Smooth muscle cell (in vitro differentiated cells): ENCODE measurements around the gene SEC14L2. TPM values are rescaled to one million over a fixed set of nuclear protein-coding genes. Genes with fewer than 3 reads are reported as not detected.

Experiments used
- DNase-seq: peaks from one replicate; lab custom pipeline; 2025; ENCODE audit not compliant: unreplicated experiment; lab: John Stamatoyannopoulos, UW
- H2AFZ ChIP-seq: fragments of 200-600 bp; sonication (generic); 2 replicates; pipeline ENCODE4 v1.6.0; 2016; ENCODE audit warnings: antibody characterized with exemption, low read depth, mild to moderate bottlenecking
- H3F3A ChIP-seq: fragments of 200-600 bp; sonication (generic); 2 replicates; pipeline ENCODE4 v1.6.0; 2017; ENCODE audit warnings: antibody characterized with exemption, low read depth
- H3K27ac ChIP-seq: fragments of 200-600 bp; sonication (generic); 2 replicates; pipeline ENCODE4 v1.5.1; 2016; ENCODE audit warnings: low read depth, mild to moderate bottlenecking
- H3K27me3 ChIP-seq: fragments of 200-600 bp; sonication (generic); 2 replicates; pipeline ENCODE4 v1.6.1; 2016; ENCODE audit warnings: low read depth, mild to moderate bottlenecking
- H3K36me3 ChIP-seq: fragments of 200-600 bp; sonication (generic); 2 replicates; pipeline ENCODE4 v1.5.1; 2016; ENCODE audit warnings: low read depth
- H3K4me1 ChIP-seq: fragments of 200-600 bp; sonication (generic); 2 replicates; pipeline ENCODE4 v1.5.1; 2016; ENCODE audit warnings: low read depth
- H3K4me2 ChIP-seq: fragments of 200-600 bp; sonication (generic); 2 replicates; pipeline ENCODE4 v1.6.0; 2016; ENCODE audit warnings: mild to moderate bottlenecking
- H3K4me3 ChIP-seq: fragments of 200-600 bp; sonication (generic); 2 replicates; pipeline ENCODE4 v1.5.1; 2016; ENCODE audit warnings: mild to moderate bottlenecking
- H3K79me2 ChIP-seq: fragments of 200-600 bp; sonication (generic); 2 replicates; pipeline ENCODE4 v1.6.0; 2016; ENCODE audit warnings: low read depth, mild to moderate bottlenecking
- H3K9ac ChIP-seq: fragments of 200-600 bp; sonication (generic); 2 replicates; pipeline ENCODE4 v1.6.0; 2016; ENCODE audit warnings: low read depth
- H3K9me3 ChIP-seq: fragments of 200-600 bp; sonication (generic); replicated peaks from 2 replicates; pipeline ENCODE4 v1.5.1; 2016; ENCODE audit warnings: low read depth
- H4K20me1 ChIP-seq: fragments of 200-600 bp; sonication (generic); 2 replicates; pipeline ENCODE4 v1.6.0; 2016; ENCODE audit warnings: low read depth
- WGBS: methylation state at CpG from one replicate; pipeline ENCODE4 v1.1.7; 2016; ENCODE audit warnings: low lambda C conversion rate; 5-methylcytosine and 5-hydroxymethylcytosine counted together
- polyA plus RNA-seq: library from polyadenylated mRNA; unstranded; fragments of >200 nt; fragmentation: Nextera tagmentation; extraction: Ambion mirVana; gene quantifications from 2 replicates; pipeline ENCODE4 v1.2.1, GENCODE V29; 2016
- total RNA-seq: library from RNA; depleted of rRNA; stranded (reverse); fragments of >200 nt; gene quantifications from 2 replicates; pipeline ENCODE4 v1.2.3, GENCODE V29; 2014
- TF ChIP-seq, protein P1 (sequence below): fragments of 200-600 bp; sonication (generic); IDR thresholded peaks from 2 replicates; pipeline ENCODE4 v1.5.1; 2017; ENCODE audit warnings: borderline replicate concordance, mild to moderate bottlenecking, antibody characterized with exemption; ENCODE audit not compliant: insufficient read depth, poor library complexity, severe bottlenecking

Gene SEC14L2
- total and polyA plus RNA-seq, 2 experiments from 2014 or later: 8.2 to 15.1 TPM

- Histone ChIP-seq H3K27me3 (no peaks in the 10 kb centered on the region), H3K27ac (peak overlapping the region; percentile 98), H3K4me1 (peaks cover 23% of the 10 kb centered on the region), H3K79me2 (no peaks in the 10 kb centered on the region), H2AFZ (peak overlapping the region; percentile 53), H3F3A (peaks cover 20% of the 10 kb centered on the region), H3K4me2 (peak overlapping the region; percentile 87), H3K9ac (peak overlapping the region; percentile 16), H4K20me1 (no peaks in the 10 kb centered on the region), H3K9me3 (no peaks in the 10 kb centered on the region), H3K36me3 (no peaks in the 10 kb centered on the region), H3K4me3 (peak overlapping the region; percentile 57)
- WGBS: 14% methylated on average over 9 of the region's 9 CpGs
- no peak for DNase-seq
- TF ChIP-seq, protein P1, sequence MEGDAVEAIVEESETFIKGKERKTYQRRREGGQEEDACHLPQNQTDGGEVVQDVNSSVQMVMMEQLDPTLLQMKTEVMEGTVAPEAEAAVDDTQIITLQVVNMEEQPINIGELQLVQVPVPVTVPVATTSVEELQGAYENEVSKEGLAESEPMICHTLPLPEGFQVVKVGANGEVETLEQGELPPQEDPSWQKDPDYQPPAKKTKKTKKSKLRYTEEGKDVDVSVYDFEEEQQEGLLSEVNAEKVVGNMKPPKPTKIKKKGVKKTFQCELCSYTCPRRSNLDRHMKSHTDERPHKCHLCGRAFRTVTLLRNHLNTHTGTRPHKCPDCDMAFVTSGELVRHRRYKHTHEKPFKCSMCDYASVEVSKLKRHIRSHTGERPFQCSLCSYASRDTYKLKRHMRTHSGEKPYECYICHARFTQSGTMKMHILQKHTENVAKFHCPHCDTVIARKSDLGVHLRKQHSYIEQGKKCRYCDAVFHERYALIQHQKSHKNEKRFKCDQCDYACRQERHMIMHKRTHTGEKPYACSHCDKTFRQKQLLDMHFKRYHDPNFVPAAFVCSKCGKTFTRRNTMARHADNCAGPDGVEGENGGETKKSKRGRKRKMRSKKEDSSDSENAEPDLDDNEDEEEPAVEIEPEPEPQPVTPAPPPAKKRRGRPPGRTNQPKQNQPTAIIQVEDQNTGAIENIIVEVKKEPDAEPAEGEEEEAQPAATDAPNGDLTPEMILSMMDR: no peak
Observed at GRCh38 chr22:30425327-30425615, 28.5 kb downstream of the SEC14L2 start.

- Histone ChIP-seq H3K4me2 (peak within 1 kb of the TSS; percentile 87), H3K4me3 (peak within 1 kb of the TSS; percentile 57), H3K79me2 (no peaks in the 10 kb centered on the region), H3K27me3 (no peaks in the 10 kb centered on the region), H3F3A (peaks cover 20% of the 10 kb centered on the region), H4K20me1 (no peaks in the 10 kb centered on the region), H3K4me1 (peaks cover 21% of the 10 kb centered on the region), H3K9me3 (no peaks in the 10 kb centered on the region), H3K27ac (peak within 1 kb of the TSS; percentile 98), H3K9ac (peak within 1 kb of the TSS; percentile 16), H2AFZ (peak within 1 kb of the TSS; percentile 53), H3K36me3 (no peaks in the 10 kb centered on the region)
- DNase-seq: peak; percentile 40
- 2% methylated on average over 61 of the region's 61 CpGs for WGBS
- TF ChIP-seq, protein P1: no peak
Observed at GRCh38 chr22:30425616-30426387, 29.0 kb downstream of the SEC14L2 start, which contains the start of gene MTFP1. Gene MTFP1 (plus strand): TSS chr22:30425768. CDS start chr22:30425880, 112 bp downstream.

DNA sequence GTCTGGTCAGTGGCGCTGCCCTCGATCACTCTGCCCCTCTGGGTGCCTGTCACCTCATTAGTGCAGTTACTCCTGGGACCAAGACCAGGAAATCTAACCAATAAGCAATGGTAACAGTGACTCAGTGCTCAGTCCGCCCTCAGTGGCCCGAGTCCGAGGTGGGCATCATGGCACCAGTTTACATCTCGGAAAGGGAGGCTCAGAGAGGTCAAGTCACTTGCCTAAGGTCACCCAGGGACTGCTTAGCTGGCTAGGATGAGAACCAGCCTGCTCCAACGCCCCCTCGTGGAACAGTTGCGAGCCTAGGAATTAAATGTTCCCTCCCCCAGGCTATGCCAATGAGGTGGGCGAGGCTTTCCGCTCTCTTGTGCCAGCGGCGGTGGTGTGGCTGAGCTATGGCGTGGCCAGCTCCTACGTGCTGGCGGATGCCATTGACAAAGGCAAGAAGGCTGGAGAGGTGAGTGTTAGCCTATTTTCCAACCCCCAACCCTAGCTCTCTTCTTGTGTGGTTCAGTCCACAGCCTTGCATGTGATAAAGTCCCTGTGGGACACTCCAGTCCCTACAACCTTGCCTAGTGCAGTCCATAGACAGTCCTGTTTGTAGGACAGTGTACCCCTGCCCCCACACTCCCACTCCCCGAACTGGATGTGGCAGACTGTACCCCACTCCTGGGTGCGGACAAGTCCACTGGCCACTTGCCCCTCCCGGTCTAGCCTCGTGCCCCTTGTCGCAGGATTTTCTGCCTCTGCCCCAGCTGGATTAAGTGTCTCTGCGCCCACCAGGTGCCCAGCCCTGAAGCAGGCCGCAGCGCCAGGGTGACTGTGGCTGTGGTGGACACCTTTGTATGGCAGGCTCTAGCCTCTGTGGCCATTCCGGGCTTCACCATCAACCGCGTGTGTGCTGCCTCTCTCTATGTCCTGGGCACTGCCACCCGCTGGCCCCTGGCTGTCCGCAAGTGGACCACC lies 29.9 kb downstream of the SEC14L2 start:
- Histone ChIP-seq H3K4me3 (peak overlapping the region; percentile 57), H3K4me1 (peaks cover 13% of the 10 kb centered on the region), H3K4me2 (peak overlapping the region; percentile 87), H4K20me1 (no peaks in the 10 kb centered on the region), H3K9ac (peak overlapping the region; percentile 16), H3K27ac (peak overlapping the region; percentile 98), H3K9me3 (no peaks in the 10 kb centered on the region), H3K36me3 (no peaks in the 10 kb centered on the region), H3K79me2 (no peaks in the 10 kb centered on the region), H2AFZ (no peak overlapping the region), H3K27me3 (no peaks in the 10 kb centered on the region), H3F3A (peaks cover 16% of the 10 kb centered on the region)
- peak; percentile 36 for DNase-seq
- TF ChIP-seq, protein P1: peak; percentile 58
- 56% methylated on average over 29 of the region's 29 CpGs for WGBS
